ENCODE measurements around the gene COA6. TPM values are rescaled to one million over a fixed set of nuclear protein-coding genes. Genes with fewer than 3 reads are reported as not detected.

COA6 gene
- 18.2 TPM for total RNA-seq

- peak; percentile 91 for DNase-seq (ENCODE audit: low spot score)
Observed at GRCh38 chr1:234373064-234373958, at the start of gene COA6. Gene COA6 (plus strand): TSS chr1:234373456. CDS start chr1:234373467, 11 bp downstream.

GRCh38 chr1:234324821-234325220 lies 48.4 kb upstream of the COA6 start:
- DNase-seq (ENCODE audit: low spot score), result no peak

- no peak for DNase-seq (ENCODE audit: low spot score)
Observed at GRCh38 chr1:234325878-234326496, 47.3 kb upstream of the COA6 start.

- DNase-seq (ENCODE audit: low spot score), result peak; percentile 57
Observed at GRCh38 chr1:234326497-234327366, 46.5 kb upstream of the COA6 start.

- no peak for DNase-seq (ENCODE audit: low spot score)
Observed at GRCh38 chr1:234327577-234328164, 45.6 kb upstream of the COA6 start.

- DNase-seq (ENCODE audit: low spot score), result no peak
Observed at GRCh38 chr1:234330843-234331215, 42.4 kb upstream of the COA6 start.

GRCh38 chr1:234331507-234331906 lies 41.7 kb upstream of the COA6 start:
- DNase-seq (ENCODE audit: low spot score), result no peak

GRCh38 chr1:234336359-234336758 lies 36.9 kb upstream of the COA6 start:
- DNase-seq (ENCODE audit: low spot score), result no peak

GRCh38 chr1:234337233-234337632 lies 36.0 kb upstream of the COA6 start:
- no peak for DNase-seq (ENCODE audit: low spot score)

- no peak for DNase-seq (ENCODE audit: low spot score)
Observed at GRCh38 chr1:234340528-234340927, 32.7 kb upstream of the COA6 start.

GRCh38 chr1:234342774-234343173 lies 30.5 kb upstream of the COA6 start:
- DNase-seq (ENCODE audit: low spot score), result no peak

GRCh38 chr1:234345237-234345636 lies 28.0 kb upstream of the COA6 start:
- DNase-seq (ENCODE audit: low spot score), result no peak

- no peak for DNase-seq (ENCODE audit: low spot score)
Observed at GRCh38 chr1:234348964-234349363, 24.3 kb upstream of the COA6 start.

GRCh38 chr1:234355782-234356510 lies 17.3 kb upstream of the COA6 start:
- DNase-seq (ENCODE audit: low spot score), result no peak

- DNase-seq (ENCODE audit: low spot score), result peak; percentile 48
Observed at GRCh38 chr1:234356615-234357269, 16.5 kb upstream of the COA6 start.

GRCh38 chr1:234357831-234358230 lies 15.4 kb upstream of the COA6 start:
- DNase-seq (ENCODE audit: low spot score), result no peak

GRCh38 chr1:234361102-234361603 lies 12.1 kb upstream of the COA6 start:
- DNase-seq (ENCODE audit: low spot score), result no peak

- no peak for DNase-seq (ENCODE audit: low spot score)
Observed at GRCh38 chr1:234362558-234362957, 10.7 kb upstream of the COA6 start.

GRCh38 chr1:234368320-234369032 lies 4.8 kb upstream of the COA6 start:
- DNase-seq (ENCODE audit: low spot score), result no peak

GRCh38 chr1:234369033-234369430 lies 4.2 kb upstream of the COA6 start:
- no peak for DNase-seq (ENCODE audit: low spot score)
